Measurements from ENCODE around the gene ATP6V1C2. TPM values are rescaled to one million over a fixed set of nuclear protein-coding genes. Genes with fewer than 3 reads are reported as not detected.

The ATP6V1C2 gene
- total and polyA plus RNA-seq, 2 donors (not counting 1 experiment from before 2014, with no cell fraction given): under 0.01 TPM; not detected in 1

DNA sequence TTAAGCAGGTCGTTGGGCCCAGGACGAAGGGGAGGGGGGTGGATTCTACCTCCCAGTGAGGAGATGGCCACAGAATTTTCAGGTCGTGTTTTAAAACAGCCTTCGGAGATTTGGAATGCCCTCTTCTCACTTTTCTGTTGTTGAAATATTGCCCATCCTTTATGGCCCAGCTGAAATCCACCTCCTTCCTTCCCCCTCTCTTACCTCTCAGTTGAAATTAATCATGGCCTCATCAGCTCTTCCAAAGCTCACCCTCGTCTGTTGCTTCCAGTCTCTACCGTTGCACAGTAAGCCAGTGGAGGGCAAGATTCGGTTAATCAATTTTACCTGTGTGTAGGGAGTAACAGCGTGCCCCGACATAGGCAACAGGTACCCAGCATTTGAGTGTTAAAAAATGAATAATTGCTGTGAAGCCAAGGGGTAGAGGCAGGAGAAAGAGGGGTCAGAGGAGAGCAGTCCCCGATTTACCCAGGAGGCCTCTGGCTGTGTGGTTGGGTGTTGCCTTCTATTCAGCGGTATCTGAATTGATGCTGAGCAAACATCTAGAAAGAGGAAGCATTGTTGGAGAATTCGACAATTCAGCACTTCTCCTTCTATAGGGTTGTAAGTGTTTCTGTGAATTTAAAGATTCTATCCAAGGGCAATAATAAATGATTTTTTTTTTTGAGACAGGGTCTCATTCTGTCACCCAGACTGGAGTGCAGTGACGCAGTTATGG lies 99.7 kb downstream of the ATP6V1C2 start:
- no peaks in the 10 kb centered on the region for H3K9me3 ChIP-seq (ENCODE audit: control insufficient read depth, insufficient read depth, low read depth, low read length)
- no peak overlapping the region for H3K27ac ChIP-seq (ENCODE audit: insufficient read depth, low read length)
- TF ChIP-seq, protein P1, sequence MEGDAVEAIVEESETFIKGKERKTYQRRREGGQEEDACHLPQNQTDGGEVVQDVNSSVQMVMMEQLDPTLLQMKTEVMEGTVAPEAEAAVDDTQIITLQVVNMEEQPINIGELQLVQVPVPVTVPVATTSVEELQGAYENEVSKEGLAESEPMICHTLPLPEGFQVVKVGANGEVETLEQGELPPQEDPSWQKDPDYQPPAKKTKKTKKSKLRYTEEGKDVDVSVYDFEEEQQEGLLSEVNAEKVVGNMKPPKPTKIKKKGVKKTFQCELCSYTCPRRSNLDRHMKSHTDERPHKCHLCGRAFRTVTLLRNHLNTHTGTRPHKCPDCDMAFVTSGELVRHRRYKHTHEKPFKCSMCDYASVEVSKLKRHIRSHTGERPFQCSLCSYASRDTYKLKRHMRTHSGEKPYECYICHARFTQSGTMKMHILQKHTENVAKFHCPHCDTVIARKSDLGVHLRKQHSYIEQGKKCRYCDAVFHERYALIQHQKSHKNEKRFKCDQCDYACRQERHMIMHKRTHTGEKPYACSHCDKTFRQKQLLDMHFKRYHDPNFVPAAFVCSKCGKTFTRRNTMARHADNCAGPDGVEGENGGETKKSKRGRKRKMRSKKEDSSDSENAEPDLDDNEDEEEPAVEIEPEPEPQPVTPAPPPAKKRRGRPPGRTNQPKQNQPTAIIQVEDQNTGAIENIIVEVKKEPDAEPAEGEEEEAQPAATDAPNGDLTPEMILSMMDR (conservative IDR thresholded peaks at IDR 0.05 in 1 of 2, IDR thresholded peaks at IDR 0.05 in 1 of 2; ENCODE audit: low read depth in 1 of 2, low read length in 2 of 2): no peak
- no peak for TF ChIP-seq EZH2 (IDR thresholded peaks at IDR 0.05; ENCODE audit: low read length, missing control alignments)
- no peak overlapping the region for H3K4me2 ChIP-seq (ENCODE audit: extremely low read depth, insufficient read depth, low read length)
- H4K20me1 ChIP-seq (ENCODE audit: control insufficient read depth, extremely low read depth, insufficient read depth, low read length): no peaks in the 10 kb centered on the region
- H2AFZ ChIP-seq (ENCODE audit: low read length): no peak overlapping the region
- no peaks in the 10 kb centered on the region for H3K36me3 ChIP-seq (ENCODE audit: control insufficient read depth, insufficient read depth, low read length)
- peaks cover 27% of the 10 kb centered on the region for H3K27me3 ChIP-seq (ENCODE audit: control insufficient read depth, insufficient read depth, low read length)
- no peaks in the 10 kb centered on the region for H3K4me1 ChIP-seq (ENCODE audit: control insufficient read depth, extremely low read depth, insufficient read depth, low read length)
- no peak overlapping the region for H3K4me3 ChIP-seq (replicated peaks in 1 of 4; ENCODE audit: control extremely low read depth in 1 of 4, insufficient read depth in 1 of 4, low read depth in 3 of 4, low read length in 4 of 4)
- H3K9ac ChIP-seq (ENCODE audit: insufficient read depth, low read length): no peak overlapping the region
- no peaks in the 10 kb centered on the region for H3K79me2 ChIP-seq (ENCODE audit: control insufficient read depth, insufficient read depth, low read length)
- DNase-seq (ENCODE audit: low read depth in 2 of 2): no peak

DNA sequence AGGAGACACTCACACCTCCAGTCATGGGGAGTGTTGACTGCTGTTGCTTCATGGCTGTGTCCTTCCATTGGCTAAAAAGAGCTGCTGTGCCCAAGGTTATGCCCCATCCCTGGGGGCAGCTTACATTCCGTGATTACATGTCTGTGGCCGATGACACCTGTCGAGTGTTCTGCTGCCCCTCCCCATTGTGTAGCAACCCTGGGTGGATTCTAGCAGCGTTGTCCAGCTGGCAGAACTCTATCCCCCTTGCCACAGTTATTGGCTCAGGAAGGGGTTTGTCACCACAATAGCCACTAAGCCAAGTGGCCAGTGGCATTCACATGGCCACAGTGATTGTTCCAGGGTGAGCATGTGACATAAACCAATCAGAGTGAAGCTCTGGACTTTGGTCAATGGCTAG lies 102.8 kb downstream of the ATP6V1C2 start:
- Histone ChIP-seq H3K4me2 (ENCODE audit: extremely low read depth, insufficient read depth, low read length) (no peak overlapping the region), H3K9me3 (ENCODE audit: control insufficient read depth, insufficient read depth, low read depth, low read length) (no peaks in the 10 kb centered on the region), H3K4me1 (ENCODE audit: control insufficient read depth, extremely low read depth, insufficient read depth, low read length) (no peaks in the 10 kb centered on the region), H3K27ac (ENCODE audit: insufficient read depth, low read length) (no peak overlapping the region), H3K36me3 (ENCODE audit: control insufficient read depth, insufficient read depth, low read length) (no peaks in the 10 kb centered on the region), H3K79me2 (ENCODE audit: control insufficient read depth, insufficient read depth, low read length) (no peaks in the 10 kb centered on the region), H3K9ac (ENCODE audit: insufficient read depth, low read length) (no peak overlapping the region), H2AFZ (ENCODE audit: low read length) (no peak overlapping the region), H3K27me3 (ENCODE audit: control insufficient read depth, insufficient read depth, low read length) (peaks cover 20% of the 10 kb centered on the region), H3K4me3 (replicated peaks in 1 of 4; ENCODE audit: control extremely low read depth in 1 of 4, insufficient read depth in 1 of 4, low read depth in 3 of 4, low read length in 4 of 4) (no peak overlapping the region), H4K20me1 (ENCODE audit: control insufficient read depth, extremely low read depth, insufficient read depth, low read length) (no peaks in the 10 kb centered on the region)
- TF ChIP-seq, protein P1 (conservative IDR thresholded peaks at IDR 0.05 in 1 of 2, IDR thresholded peaks at IDR 0.05 in 1 of 2; ENCODE audit: low read depth in 1 of 2, low read length in 2 of 2): no peak
- no peak for TF ChIP-seq EZH2 (IDR thresholded peaks at IDR 0.05; ENCODE audit: low read length, missing control alignments)
- no peak for DNase-seq (ENCODE audit: low read depth in 2 of 2)

DNA sequence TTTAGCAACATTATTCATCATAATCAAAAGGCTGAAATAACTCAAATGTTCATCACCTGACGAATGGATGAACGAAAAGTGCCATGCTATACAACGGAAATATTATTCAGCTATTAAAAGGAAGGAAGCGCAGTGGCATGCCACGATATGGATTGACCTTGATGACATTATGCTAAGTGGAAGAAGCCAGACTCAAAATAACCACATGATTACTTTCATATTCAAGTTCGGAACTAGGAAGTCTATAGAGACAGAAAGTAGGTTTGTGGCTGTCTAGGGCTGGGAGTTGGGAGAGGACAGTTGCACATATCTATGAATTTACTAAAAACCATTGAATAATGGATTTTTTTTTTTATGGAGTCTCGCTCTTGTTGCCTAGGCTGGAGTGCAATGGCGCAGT lies 104.6 kb downstream of the ATP6V1C2 start:
- Histone ChIP-seq H3K79me2 (ENCODE audit: control insufficient read depth, insufficient read depth, low read length) (no peaks in the 10 kb centered on the region), H3K9ac (ENCODE audit: insufficient read depth, low read length) (no peak overlapping the region), H4K20me1 (ENCODE audit: control insufficient read depth, extremely low read depth, insufficient read depth, low read length) (no peaks in the 10 kb centered on the region)

More for the DNA sequence above, 104.6 kb downstream of the ATP6V1C2 start:
- Histone ChIP-seq H3K4me1 (ENCODE audit: control insufficient read depth, extremely low read depth, insufficient read depth, low read length) (no peaks in the 10 kb centered on the region), H3K4me3 (replicated peaks in 1 of 4; ENCODE audit: control extremely low read depth in 1 of 4, insufficient read depth in 1 of 4, low read depth in 3 of 4, low read length in 4 of 4) (no peak overlapping the region), H2AFZ (ENCODE audit: low read length) (no peak overlapping the region), H3K9me3 (ENCODE audit: control insufficient read depth, insufficient read depth, low read depth, low read length) (no peaks in the 10 kb centered on the region), H3K36me3 (ENCODE audit: control insufficient read depth, insufficient read depth, low read length) (no peaks in the 10 kb centered on the region), H3K27me3 (ENCODE audit: control insufficient read depth, insufficient read depth, low read length) (peaks cover 23% of the 10 kb centered on the region), H3K27ac (ENCODE audit: insufficient read depth, low read length) (no peak overlapping the region), H3K4me2 (ENCODE audit: extremely low read depth, insufficient read depth, low read length) (no peak overlapping the region)
- DNase-seq (ENCODE audit: low read depth in 2 of 2): no peak
- no peak for TF ChIP-seq EZH2 (IDR thresholded peaks at IDR 0.05; ENCODE audit: low read length, missing control alignments)
- TF ChIP-seq, protein P1 (conservative IDR thresholded peaks at IDR 0.05 in 1 of 2, IDR thresholded peaks at IDR 0.05 in 1 of 2; ENCODE audit: low read depth in 1 of 2, low read length in 2 of 2): no peak
